ENCODE results near the gene PLPPR1. TPM values are rescaled to one million over a fixed set of nuclear protein-coding genes. Genes with fewer than 3 reads are reported as not detected.

PLPPR1 gene
- total and polyA plus RNA-seq, 2 of the 13 experiments (the other 11 are each of a cell fraction or from before 2014, with no cell fraction given) = 16.0 to 84.7 TPM

- no peak for TF ChIP-seq ZNF318 (CRISPR knock-in tag; IDR thresholded peaks at IDR 0.05)
- peak; percentile 16; the same call in 1 of the 2 replicates for TF ChIP-seq ZNF746 (CRISPR knock-in tag; IDR thresholded peaks at IDR 0.05)
- TF ChIP-seq ZNF446 (CRISPR knock-in tag; IDR thresholded peaks at IDR 0.05) = no peak
- TF ChIP-seq ZNF670 (CRISPR knock-in tag; IDR thresholded peaks at IDR 0.05; ENCODE audit: borderline replicate concordance) = peak; percentile 52
- TF ChIP-seq ZNF280B (CRISPR knock-in tag; IDR thresholded peaks at IDR 0.05; ENCODE audit: borderline replicate concordance) = no peak
- TF ChIP-seq NFRKB (IDR thresholded peaks at IDR 0.05) = no peak
- peak; percentile 60; the same call in 1 of the 2 replicates for TF ChIP-seq MIER2 (CRISPR knock-in tag; IDR thresholded peaks at IDR 0.05)
- 0 out of 2 replicates have a peak, but pooled peaks have one; percentile 10 for TF ChIP-seq ZNF713 (CRISPR knock-in tag; IDR thresholded peaks at IDR 0.05)
- peak; percentile 87; the same call in 1 of the 2 replicates for TF ChIP-seq SALL1 (CRISPR knock-in tag; IDR thresholded peaks at IDR 0.05)
- peak; percentile 24; the same call in 1 of the 2 replicates for TF ChIP-seq HOXD1 (CRISPR knock-in tag; IDR thresholded peaks at IDR 0.05)
- no peak for TF ChIP-seq KIAA2018 (CRISPR knock-in tag; IDR thresholded peaks at IDR 0.05; ENCODE audit: borderline replicate concordance)
Measured at GRCh38 chr9:101354143-101354764, 325.7 kb downstream of the PLPPR1 start (continued).
